Hepatocyte (in vitro differentiated cells): ENCODE measurements around the gene MYO1F.

Experiments
- EZH2 ChIP-seq: fragments of 200-600 bp; sonication (generic); IDR thresholded peaks from 2 replicates; pipeline ENCODE4 v1.6.1; 2016; ENCODE audit warnings: antibody characterized with exemption, mild to moderate bottlenecking, borderline replicate concordance
- TF ChIP-seq, protein P1 (sequence below): fragments of 200-600 bp; sonication (generic); IDR thresholded peaks from 2 replicates; pipeline ENCODE4 v1.5.1; 2016; ENCODE audit warnings: antibody characterized with exemption, mild to moderate bottlenecking; ENCODE audit not compliant: poor library complexity

DNA sequence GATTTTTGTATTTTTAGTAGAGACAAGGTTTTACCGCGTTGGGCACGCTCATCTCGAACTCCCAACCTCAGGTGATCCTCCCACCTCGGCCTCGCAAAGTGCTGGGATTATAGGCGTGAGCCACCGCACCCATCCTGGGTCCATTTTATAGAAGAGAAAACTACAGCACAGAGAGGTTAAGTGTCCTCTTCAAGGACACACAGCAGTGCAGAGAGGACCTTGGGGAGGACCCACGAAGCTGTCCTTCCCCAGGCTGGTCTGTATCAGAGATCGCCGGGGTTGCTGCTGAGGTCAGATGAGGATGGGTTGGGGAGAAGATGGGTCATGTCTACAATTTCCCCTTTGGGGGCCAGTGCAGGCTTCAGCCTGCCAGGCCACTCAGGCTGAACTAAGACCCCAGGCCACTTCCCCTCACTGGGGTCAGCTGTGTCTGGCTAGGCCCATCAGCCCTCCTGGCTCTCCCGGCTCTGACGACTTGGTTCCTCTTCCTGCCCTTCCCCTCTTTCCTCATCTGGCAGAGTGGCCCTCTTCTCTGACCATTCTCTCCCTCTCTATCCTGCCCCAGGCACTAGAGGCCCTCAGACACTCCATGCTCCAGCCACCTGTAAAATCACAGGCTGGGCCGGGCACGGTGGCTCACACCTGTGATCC lies 9.6 kb downstream of the MYO1F start:
- TF ChIP-seq, protein P1, sequence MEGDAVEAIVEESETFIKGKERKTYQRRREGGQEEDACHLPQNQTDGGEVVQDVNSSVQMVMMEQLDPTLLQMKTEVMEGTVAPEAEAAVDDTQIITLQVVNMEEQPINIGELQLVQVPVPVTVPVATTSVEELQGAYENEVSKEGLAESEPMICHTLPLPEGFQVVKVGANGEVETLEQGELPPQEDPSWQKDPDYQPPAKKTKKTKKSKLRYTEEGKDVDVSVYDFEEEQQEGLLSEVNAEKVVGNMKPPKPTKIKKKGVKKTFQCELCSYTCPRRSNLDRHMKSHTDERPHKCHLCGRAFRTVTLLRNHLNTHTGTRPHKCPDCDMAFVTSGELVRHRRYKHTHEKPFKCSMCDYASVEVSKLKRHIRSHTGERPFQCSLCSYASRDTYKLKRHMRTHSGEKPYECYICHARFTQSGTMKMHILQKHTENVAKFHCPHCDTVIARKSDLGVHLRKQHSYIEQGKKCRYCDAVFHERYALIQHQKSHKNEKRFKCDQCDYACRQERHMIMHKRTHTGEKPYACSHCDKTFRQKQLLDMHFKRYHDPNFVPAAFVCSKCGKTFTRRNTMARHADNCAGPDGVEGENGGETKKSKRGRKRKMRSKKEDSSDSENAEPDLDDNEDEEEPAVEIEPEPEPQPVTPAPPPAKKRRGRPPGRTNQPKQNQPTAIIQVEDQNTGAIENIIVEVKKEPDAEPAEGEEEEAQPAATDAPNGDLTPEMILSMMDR: no peak
- TF ChIP-seq EZH2: no peak
